Measurements from ENCODE around the gene PFAS. TPM values are rescaled to one million over a fixed set of nuclear protein-coding genes. Genes with fewer than 3 reads are reported as not detected.

Gene PFAS
- total RNA-seq, 1 experiment from 2014 or later: 228 TPM

- Histone ChIP-seq H3K4me2 (ENCODE audit: insufficient read depth, insufficient read length, low read length) (peak overlapping the region; percentile 82), H2BK12ac (ENCODE audit: insufficient read length, low read depth, low read length) (no peak overlapping the region), H3K4me1 (ENCODE audit: insufficient read depth, low read length) (no peaks in the 10 kb centered on the region), H3K4ac (ENCODE audit: low read depth, low read length) (no peak overlapping the region), H3T11ph (ENCODE audit: low read length) (no peak overlapping the region), H2BK120ac (ENCODE audit: low read depth, low read length, poor library complexity, severe bottlenecking) (no peak overlapping the region), H2AFZ (ENCODE audit: low read length) (peak overlapping the region; percentile 69), H3K9ac (ENCODE audit: extremely low read depth, insufficient read length, low read length) (peak overlapping the region; percentile 42), H4K8ac (replicated peaks; ENCODE audit: insufficient read length, low read depth, low read length) (no peak overlapping the region), H2BK5ac (ENCODE audit: insufficient read length, low read length) (no peak overlapping the region), H4K20me1 (ENCODE audit: control insufficient read depth, insufficient read depth, insufficient read length) (no peaks in the 10 kb centered on the region), H2BK15ac (ENCODE audit: low read depth, low read length) (no peak overlapping the region), H4K5ac (ENCODE audit: insufficient read length, low read depth, low read length) (no peak overlapping the region), H3K79me2 (ENCODE audit: insufficient read depth, low read length) (no peaks in the 10 kb centered on the region), H3K9me3 (ENCODE audit: control insufficient read depth, low read depth, low read length) (no peaks in the 10 kb centered on the region), H3K27me3 (ENCODE audit: insufficient read depth, low read length) (no peaks in the 10 kb centered on the region; the same call in 1 of the 2 replicates), H3K27ac (ENCODE audit: insufficient read length, low read depth, low read length) (no peak overlapping the region), H3K23ac (ENCODE audit: insufficient read length, low read depth, low read length) (no peak overlapping the region), H2AK5ac (ENCODE audit: insufficient read length, low read length) (no peak overlapping the region), H4K91ac (ENCODE audit: insufficient read length, low read depth, low read length) (no peak overlapping the region), H3K14ac (ENCODE audit: insufficient read depth, low read length) (no peak overlapping the region; the same call in 1 of the 2 replicates), H3K23me2 (ENCODE audit: insufficient read length, low read depth, low read length, poor library complexity, severe bottlenecking) (peaks cover 14% of the 10 kb centered on the region), H2BK20ac (ENCODE audit: low read depth, low read length, poor library complexity, severe bottlenecking) (no peak overlapping the region), H3K56ac (ENCODE audit: insufficient read length, low read depth, low read length) (no peak overlapping the region), H3K79me1 (ENCODE audit: insufficient read depth, low read depth, low read length, poor library complexity, severe bottlenecking) (no peaks in the 10 kb centered on the region), H3K18ac (ENCODE audit: insufficient read length, low read depth, low read length) (no peak overlapping the region)
- H3K9me3 Mint-ChIP-seq: no peaks in the 10 kb centered on the region; a peak in 2 of 5 replicates
- no peak for DNase-seq
- peak overlapping the region; percentile 73 to 86 for H3K4me3 Mint-ChIP-seq
- H3K4me1 Mint-ChIP-seq: peaks cover 26 to 40% of the 10 kb centered on the region in 2 experiments
- no CpG with 5 or more reads among the region's 29 CpGs for WGBS (ENCODE audit: extremely low coverage, insufficient read length, low lambda C conversion rate)
- H3K36me3 Mint-ChIP-seq (ENCODE audit: insufficient read depth in 1 of 3, low read depth in 3 of 3): no peaks in the 10 kb centered on the region; a peak in 1 of 7 replicates
- H3K27ac Mint-ChIP-seq: no peak overlapping the region
- H3K27me3 Mint-ChIP-seq (ENCODE audit: low read depth): peaks cover 50% of the 10 kb centered on the region
- no peak for TF ChIP-seq CTCF (conservative IDR thresholded peaks at IDR 0.05)
Observed at GRCh38 chr17:8314797-8315763, 66.0 kb downstream of the PFAS start.

Measured in H9 (cell line).